ENCODE data around the gene SLC52A1.

DNA sequence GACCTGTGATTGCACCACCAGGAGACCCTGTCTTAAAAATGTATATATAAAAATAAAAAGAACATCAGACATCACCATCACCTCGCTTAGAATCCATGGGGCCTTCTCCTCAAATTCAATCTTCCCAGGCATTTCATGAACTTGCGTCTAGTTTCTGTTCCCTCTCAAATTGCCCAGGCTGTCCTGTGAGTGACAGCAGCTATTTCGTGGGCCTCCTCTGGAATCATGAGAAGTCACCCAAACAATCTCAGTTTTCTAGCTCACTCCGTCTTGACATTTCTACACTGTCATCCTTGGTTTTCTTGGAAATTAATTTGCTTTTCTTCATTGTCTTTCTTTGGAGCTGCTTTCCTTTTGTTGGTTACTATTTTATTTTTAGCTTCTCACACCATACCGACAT is 7.3 kb downstream of the SLC52A1 start:
- TF ChIP-seq EZH2 (IDR thresholded peaks at IDR 0.05; ENCODE audit: insufficient read depth, poor library complexity, severe bottlenecking): no peak
- no peak for TF ChIP-seq EZH2phosphoT487 (IDR thresholded peaks at IDR 0.05; ENCODE audit: insufficient read depth, low read depth)
